NCI-H2107 treated with DMSO at 0.1 percent for 48 hours (cell line): ENCODE data around the gene B3GAT3.
"Not testable (repeated sequence)": the region's sequence is repeated elsewhere in the genome, so short reads cannot be mapped to it uniquely, and the experiment has no call there.

Experiments used
- DNase-seq: peaks from one replicate; lab custom pipeline; 2025; ENCODE audit not compliant: unreplicated experiment; lab: John Stamatoyannopoulos, UW

The B3GAT3 gene

GRCh38 chr11:62604460-62605120, 17.2 kb downstream of the B3GAT3 start:
- DNase-seq: peak; percentile 17

- no peak for DNase-seq
These were observed 17.9 kb downstream of the B3GAT3 start for GRCh38 chr11:62603776-62604299.

GRCh38 chr11:62603072-62603408, 18.7 kb downstream of the B3GAT3 start:
- no peak for DNase-seq

GRCh38 chr11:62602141-62603071, 19.4 kb downstream of the B3GAT3 start:
- no peak for DNase-seq

GRCh38 chr11:62601372-62602140, 20.2 kb downstream of the B3GAT3 start, which contains the start of gene MTA2:
TSS of gene MTA2 (minus strand) at chr11:62601865. CDS start at chr11:62601450, 415 bp downstream.
- DNase-seq: peak; percentile 95

- no peak for DNase-seq
These were observed 20.7 kb downstream of the B3GAT3 start for GRCh38 chr11:62601122-62601371.

GRCh38 chr11:62600367-62601121, 21.2 kb downstream of the B3GAT3 start:
- DNase-seq: no peak

- DNase-seq: no peak
These were observed 21.9 kb downstream of the B3GAT3 start for GRCh38 chr11:62599901-62600300.

GRCh38 chr11:62599069-62599696, 22.6 kb downstream of the B3GAT3 start:
- peak; percentile 21 for DNase-seq

GRCh38 chr11:62595124-62595523, 26.7 kb downstream of the B3GAT3 start:
- no peak for DNase-seq

- peak; percentile 15 for DNase-seq
These were observed 28.2 kb downstream of the B3GAT3 start for GRCh38 chr11:62593434-62594044.

GRCh38 chr11:62592989-62593421, 28.8 kb downstream of the B3GAT3 start:
- DNase-seq: no peak

GRCh38 chr11:62592146-62592815, 29.5 kb downstream of the B3GAT3 start:
- DNase-seq: no peak

GRCh38 chr11:62591448-62592145, 30.2 kb downstream of the B3GAT3 start, which contains the start of gene TUT1:
TSS of gene TUT1 (minus strand) at chr11:62591523. CDS start at chr11:62591485, 38 bp downstream.
- peak; percentile 98 for DNase-seq

- DNase-seq: no peak
These were observed 32.7 kb downstream of the B3GAT3 start for GRCh38 chr11:62588966-62589637.

GRCh38 chr11:62585356-62585755, 36.4 kb downstream of the B3GAT3 start:
- not testable (repeated sequence) for DNase-seq

GRCh38 chr11:62581735-62582134, 40.1 kb downstream of the B3GAT3 start:
- DNase-seq: not testable (repeated sequence)
